SK-N-SH (cell line): ENCODE results near the gene VKORC1L1. TPM values are rescaled to one million over a fixed set of nuclear protein-coding genes. Genes with fewer than 3 reads are reported as not detected.

Experiments used
- CTCF ChIA-PET: fragments of 300-600, 350-600 bp; formaldehyde crosslinking; extraction: SDS; loops from one replicate; lab custom pipeline; 2021; lab: Yijun Ruan, JAX
- POLR2A ChIA-PET: fragments of 350-600 bp; sonication (Branson Sonifier 250); formaldehyde crosslinking; extraction: SDS; loops from one replicate; lab custom pipeline; 2020; ENCODE audit warnings: antibody characterized with exemption, inconsistent platforms; lab: Yijun Ruan, JAX
- DNase-seq: peaks from one replicate; pipeline ENCODE4 v3.0.0; 2012
- H2AFZ ChIP-seq: fragments of 200-600 bp; sonication (generic); 2 replicates; pipeline ENCODE4 v1.8.1; 2016; ENCODE audit warnings: antibody characterized with exemption, mild to moderate bottlenecking, low read depth
- H3F3A ChIP-seq: fragments of 200-600 bp; sonication (generic); replicated peaks from 2 replicates; pipeline ENCODE3; 2016; ENCODE audit warnings: antibody characterized with exemption, mild to moderate bottlenecking; ENCODE audit not compliant: insufficient read depth
- H3K27ac ChIP-seq, 2 experiments: fragments of 200-500 bp in 1 of 2; fragments of 200-600 bp in 1 of 2; sonication (Bioruptor generic) in 1 of 2; sonication (generic), shearing (Covaris generic) in 1 of 2; 2 replicates each; pipeline versions ENCODE4 v1.5.1 to v1.6.1; 2014 to 2016; ENCODE audit warnings: low read depth in 2 of 2, inconsistent platforms in 1 of 2, low read length in 1 of 2, mild to moderate bottlenecking in 1 of 2, mixed read lengths in 1 of 2
- H3K27me3 ChIP-seq: fragments of 200-600 bp; sonication (generic), shearing (Covaris generic); 2 replicates; pipeline ENCODE4 v1.6.1; 2016; ENCODE audit warnings: mixed run types; ENCODE audit not compliant: insufficient read depth
- H3K36me3 ChIP-seq, 2 experiments: fragments of 200-500 bp in 1 of 2; fragments of 200-600 bp in 1 of 2; sonication (Bioruptor generic) in 1 of 2; sonication (generic) in 1 of 2; replicated peaks in 1 of 2; 2 replicates each; pipeline versions ENCODE3 to v1.5.1; 2014 to 2016; ENCODE audit warnings: low read length in 1 of 2, mild to moderate bottlenecking in 1 of 2; ENCODE audit not compliant: insufficient read depth in 2 of 2, control insufficient read depth in 1 of 2
- H3K4me1 ChIP-seq, 2 experiments: fragments of 200-500 bp in 1 of 2; fragments of 200-600 bp in 1 of 2; sonication (Bioruptor generic) in 1 of 2; sonication (generic), shearing (Covaris generic) in 1 of 2; 2 replicates each; pipeline versions ENCODE4 v1.5.1 to v1.6.1; 2014 to 2016; ENCODE audit warnings: low read depth in 1 of 2, low read length in 1 of 2, mixed run types in 1 of 2; ENCODE audit not compliant: insufficient read depth in 2 of 2, control insufficient read depth in 1 of 2
- H3K4me2 ChIP-seq: fragments of 200-600 bp; sonication (generic), shearing (Covaris generic); 2 replicates; pipeline ENCODE4 v1.6.1; 2017; ENCODE audit warnings: mixed run types
- H3K4me3 ChIP-seq, 2 experiments: fragments of 200-500 bp in 1 of 2; fragments of 200-600 bp in 1 of 2; sonication (Bioruptor generic) in 1 of 2; sonication (generic), shearing (Covaris generic) in 1 of 2; 2 replicates each; pipeline versions ENCODE4 v1.5.1 to v1.8.1; 2014 to 2016; ENCODE audit warnings: low read depth in 2 of 2, inconsistent platforms in 1 of 2, low read length in 1 of 2, mild to moderate bottlenecking in 1 of 2, mixed read lengths in 1 of 2, moderate library complexity in 1 of 2
- H3K79me2 ChIP-seq: fragments of 200-600 bp; sonication (generic); 2 replicates; pipeline ENCODE4 v1.8.1; 2017; ENCODE audit warnings: mild to moderate bottlenecking; ENCODE audit not compliant: insufficient read depth
- H3K9ac ChIP-seq: fragments of 200-600 bp; sonication (generic); 2 replicates; pipeline ENCODE4 v1.6.1; 2017; ENCODE audit warnings: mixed run types
- H3K9me2 ChIP-seq: fragments of 200-600 bp; sonication (generic); 2 replicates; pipeline ENCODE4 v1.6.1; 2017; ENCODE audit warnings: mixed run types
- H3K9me3 ChIP-seq: fragments of 200-600 bp; sonication (generic); 2 replicates; pipeline ENCODE4 v1.6.1; 2017; ENCODE audit warnings: mixed run types, mild to moderate bottlenecking, moderate library complexity
- H4K20me1 ChIP-seq: fragments of 200-600 bp; sonication (generic); 2 replicates; pipeline ENCODE4 v1.6.1; 2017; ENCODE audit warnings: mild to moderate bottlenecking, mixed run types; ENCODE audit not compliant: insufficient read depth
- ELF1 ChIP-seq: IDR thresholded peaks from 2 replicates; pipeline ENCODE4 v1.4.0; 2012
- EP300 ChIP-seq, 2 experiments: IDR thresholded peaks; 2 replicates each; pipeline versions ENCODE4 v1.4.0 to v1.6.1; 2012; ENCODE audit warnings: borderline replicate concordance in 1 of 2, low read depth in 1 of 2, low read length in 1 of 2
- EZH2phosphoT487 ChIP-seq: fragments of 200-600 bp; sonication (generic); IDR thresholded peaks from 2 replicates; pipeline ENCODE4 v1.6.1; 2017; ENCODE audit warnings: low read depth, mixed run types, mild to moderate bottlenecking, antibody characterized with exemption, moderate library complexity, borderline replicate concordance
- FOXM1 ChIP-seq: IDR thresholded peaks from 2 replicates; pipeline ENCODE4 v1.4.0; 2012; ENCODE audit warnings: low read depth, mild to moderate bottlenecking
- JUND ChIP-seq: IDR thresholded peaks from 2 replicates; pipeline ENCODE4 v1.4.0; 2012
- MXI1 ChIP-seq: IDR thresholded peaks from 2 replicates; pipeline ENCODE4 v1.6.1; 2012; ENCODE audit warnings: mild to moderate bottlenecking, low read depth, low read length, improper control_type of control experiment
- NFIC ChIP-seq: IDR thresholded peaks from 2 replicates; pipeline ENCODE4 v1.4.0; 2012; ENCODE audit warnings: borderline replicate concordance
- NRF1 ChIP-seq: IDR thresholded peaks from 2 replicates; pipeline ENCODE4 v1.6.1; 2012; ENCODE audit warnings: low read depth, mild to moderate bottlenecking, low read length
- POLR2AphosphoS5 ChIP-seq: IDR thresholded peaks from 2 replicates; pipeline ENCODE4 v1.6.1; 2012; ENCODE audit warnings: low read depth, low read length
- RFX5 ChIP-seq: IDR thresholded peaks from 2 replicates; pipeline ENCODE4 v1.6.1; 2012; ENCODE audit warnings: mild to moderate bottlenecking, improper control_type of control experiment, low read length
- SIN3A ChIP-seq: IDR thresholded peaks from 2 replicates; pipeline ENCODE4 v1.6.1; 2012; ENCODE audit warnings: low read depth, mild to moderate bottlenecking, low read length, moderate library complexity, borderline replicate concordance
- SMC3 ChIP-seq: IDR thresholded peaks from 2 replicates; pipeline ENCODE4 v1.6.1; 2012; ENCODE audit warnings: low read depth, low read length, improper control_type of control experiment
- TEAD4 ChIP-seq: IDR thresholded peaks from 2 replicates; pipeline ENCODE4 v1.4.0; 2012; ENCODE audit warnings: mild to moderate bottlenecking, borderline replicate concordance; ENCODE audit not compliant: insufficient read depth
- WGBS: methylation state at CpG from one replicate; pipeline ENCODE4 v1.1.6; 2017; ENCODE audit warnings: low lambda C conversion rate; 5-methylcytosine and 5-hydroxymethylcytosine counted together
- polyA plus RNA-seq, 3 experiments: library from polyadenylated mRNA; depleted of rRNA; stranded (reverse); fragments of >200 nt; gene quantifications; 2 replicates each; pipeline ENCODE4 v1.2.3, GENCODE V29; 2012
- TF ChIP-seq, protein P1 (sequence below): IDR thresholded peaks from 2 replicates; pipeline ENCODE4 v1.4.0; 2012; ENCODE audit warnings: low read depth, borderline replicate concordance
- TF ChIP-seq, protein P2 (sequence below): fragments of 200-600 bp; sonication (generic); IDR thresholded peaks from 2 replicates; pipeline ENCODE4 v1.6.1; 2017; ENCODE audit warnings: antibody characterized with exemption, mild to moderate bottlenecking, moderate library complexity
- TF ChIP-seq, protein P3 (sequence below): IDR thresholded peaks from 2 replicates; pipeline ENCODE4 v1.4.0; 2012; ENCODE audit warnings: low read depth, borderline replicate concordance
- TF ChIP-seq, protein P4 (sequence below): IDR thresholded peaks from 2 replicates; pipeline ENCODE4 v1.4.0; 2012; ENCODE audit warnings: low read depth
- TF ChIP-seq, protein P5 (sequence below): fragments of 150-350 bp; IDR thresholded peaks from 2 replicates; pipeline ENCODE4 v1.6.1; 2016; ENCODE audit warnings: mild to moderate bottlenecking, low read depth, low read length

Gene VKORC1L1
- polyA plus RNA-seq, 1 of the 3 experiments (the other 2 are of a cell fraction) = 14.7 TPM

DNA sequence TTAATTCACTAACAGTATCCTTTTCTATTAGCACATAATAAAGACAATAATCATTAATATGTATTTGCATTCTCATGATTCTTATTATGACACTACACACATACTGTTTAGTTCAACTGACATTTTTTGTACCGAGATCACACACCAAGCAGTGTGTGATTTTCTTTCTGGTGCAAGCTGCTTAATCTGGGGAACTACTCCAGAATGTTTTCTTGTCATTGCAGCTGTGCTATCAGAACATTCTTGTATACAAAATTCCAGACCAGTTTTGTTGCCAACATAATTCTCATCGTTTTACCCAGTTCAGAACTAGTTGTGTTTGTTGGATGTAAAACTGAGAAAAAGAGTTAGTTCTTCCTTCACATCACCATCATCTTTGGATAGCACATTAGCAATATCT is 37.4 kb downstream of the VKORC1L1 start:
- ChIA-PET CTCF (interaction anchor here (1.3 kb wide), 1 partner anchor 13 kb away, joined by 4 read pairs; no protein-coding TSS in a partner anchor), POLR2A (no interaction called here)
- Histone ChIP-seq H3K27me3 (no peaks in the 10 kb centered on the region), H3K27ac (no peak overlapping the region), H4K20me1 (peaks cover 6% of the 10 kb centered on the region; the same call in 1 of the 2 replicates), H3K4me2 (no peak overlapping the region), H3K36me3 (peaks cover 0 to 5% of the 10 kb centered on the region in 2 experiments), H3K4me3 (no peak overlapping the region), H3K4me1 (no peaks in the 10 kb centered on the region), H3K9me2 (no peaks in the 10 kb centered on the region), H3K9ac (no peak overlapping the region), H3K79me2 (peaks cover 72% of the 10 kb centered on the region; the same call in 1 of the 2 replicates), H2AFZ (no peak overlapping the region), H3K9me3 (no peaks in the 10 kb centered on the region), H3F3A (peaks cover 1% of the 10 kb centered on the region)
- DNase-seq = no peak
- 48% methylated on average over 2 of the region's 2 CpGs for WGBS
- TF ChIP-seq, protein P1, sequence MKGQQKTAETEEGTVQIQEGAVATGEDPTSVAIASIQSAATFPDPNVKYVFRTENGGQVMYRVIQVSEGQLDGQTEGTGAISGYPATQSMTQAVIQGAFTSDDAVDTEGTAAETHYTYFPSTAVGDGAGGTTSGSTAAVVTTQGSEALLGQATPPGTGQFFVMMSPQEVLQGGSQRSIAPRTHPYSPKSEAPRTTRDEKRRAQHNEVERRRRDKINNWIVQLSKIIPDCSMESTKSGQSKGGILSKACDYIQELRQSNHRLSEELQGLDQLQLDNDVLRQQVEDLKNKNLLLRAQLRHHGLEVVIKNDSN = no peak
- TF ChIP-seq TEAD4 (no peak), SIN3A (no peak), ELF1 (no peak), EZH2phosphoT487 (no peak), POLR2AphosphoS5 (no peak), FOXM1 (no peak), SMC3 (no peak), MXI1 (no peak), RFX5 (no peak)
- TF ChIP-seq, protein P2, sequence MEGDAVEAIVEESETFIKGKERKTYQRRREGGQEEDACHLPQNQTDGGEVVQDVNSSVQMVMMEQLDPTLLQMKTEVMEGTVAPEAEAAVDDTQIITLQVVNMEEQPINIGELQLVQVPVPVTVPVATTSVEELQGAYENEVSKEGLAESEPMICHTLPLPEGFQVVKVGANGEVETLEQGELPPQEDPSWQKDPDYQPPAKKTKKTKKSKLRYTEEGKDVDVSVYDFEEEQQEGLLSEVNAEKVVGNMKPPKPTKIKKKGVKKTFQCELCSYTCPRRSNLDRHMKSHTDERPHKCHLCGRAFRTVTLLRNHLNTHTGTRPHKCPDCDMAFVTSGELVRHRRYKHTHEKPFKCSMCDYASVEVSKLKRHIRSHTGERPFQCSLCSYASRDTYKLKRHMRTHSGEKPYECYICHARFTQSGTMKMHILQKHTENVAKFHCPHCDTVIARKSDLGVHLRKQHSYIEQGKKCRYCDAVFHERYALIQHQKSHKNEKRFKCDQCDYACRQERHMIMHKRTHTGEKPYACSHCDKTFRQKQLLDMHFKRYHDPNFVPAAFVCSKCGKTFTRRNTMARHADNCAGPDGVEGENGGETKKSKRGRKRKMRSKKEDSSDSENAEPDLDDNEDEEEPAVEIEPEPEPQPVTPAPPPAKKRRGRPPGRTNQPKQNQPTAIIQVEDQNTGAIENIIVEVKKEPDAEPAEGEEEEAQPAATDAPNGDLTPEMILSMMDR = no peak
- TF ChIP-seq, protein P3, sequence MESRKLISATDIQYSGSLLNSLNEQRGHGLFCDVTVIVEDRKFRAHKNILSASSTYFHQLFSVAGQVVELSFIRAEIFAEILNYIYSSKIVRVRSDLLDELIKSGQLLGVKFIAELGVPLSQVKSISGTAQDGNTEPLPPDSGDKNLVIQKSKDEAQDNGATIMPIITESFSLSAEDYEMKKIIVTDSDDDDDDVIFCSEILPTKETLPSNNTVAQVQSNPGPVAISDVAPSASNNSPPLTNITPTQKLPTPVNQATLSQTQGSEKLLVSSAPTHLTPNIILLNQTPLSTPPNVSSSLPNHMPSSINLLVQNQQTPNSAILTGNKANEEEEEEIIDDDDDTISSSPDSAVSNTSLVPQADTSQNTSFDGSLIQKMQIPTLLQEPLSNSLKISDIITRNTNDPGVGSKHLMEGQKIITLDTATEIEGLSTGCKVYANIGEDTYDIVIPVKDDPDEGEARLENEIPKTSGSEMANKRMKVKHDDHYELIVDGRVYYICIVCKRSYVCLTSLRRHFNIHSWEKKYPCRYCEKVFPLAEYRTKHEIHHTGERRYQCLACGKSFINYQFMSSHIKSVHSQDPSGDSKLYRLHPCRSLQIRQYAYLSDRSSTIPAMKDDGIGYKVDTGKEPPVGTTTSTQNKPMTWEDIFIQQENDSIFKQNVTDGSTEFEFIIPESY = no peak
- TF ChIP-seq, protein P4, sequence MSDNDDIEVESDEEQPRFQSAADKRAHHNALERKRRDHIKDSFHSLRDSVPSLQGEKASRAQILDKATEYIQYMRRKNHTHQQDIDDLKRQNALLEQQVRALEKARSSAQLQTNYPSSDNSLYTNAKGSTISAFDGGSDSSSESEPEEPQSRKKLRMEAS = no peak

DNA sequence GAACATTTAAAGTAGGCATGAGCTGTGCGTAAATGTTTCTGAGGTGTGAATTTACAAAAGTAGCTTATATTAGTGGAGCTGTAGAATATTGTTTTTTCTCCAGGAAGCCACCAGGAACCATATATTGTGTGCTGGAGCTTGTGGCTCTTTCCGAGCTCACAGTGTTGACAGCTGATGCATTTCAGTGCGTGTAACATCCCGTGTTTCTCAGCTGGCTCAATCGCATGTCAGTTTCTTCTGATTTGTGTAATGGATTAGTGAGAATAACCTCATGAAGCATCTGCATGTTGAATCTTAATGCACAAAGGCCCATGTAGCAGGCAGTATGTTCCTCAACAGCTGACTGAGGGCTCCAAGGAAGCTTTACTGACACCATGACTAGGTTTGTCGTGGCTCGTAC is 39.4 kb downstream of the VKORC1L1 start:
- peaks cover 5% of the 10 kb centered on the region for H3F3A ChIP-seq
- H3K4me2 ChIP-seq = no peak overlapping the region
- CTCF ChIA-PET = no interaction called here
- WGBS = 96% methylated on average over 7 of the region's 7 CpGs
- no peak overlapping the region for H3K27ac ChIP-seq
- H3K4me3 ChIP-seq = no peak overlapping the region
- H3K36me3 ChIP-seq = no peaks in the 10 kb centered on the region
- no peak overlapping the region for H2AFZ ChIP-seq
- POLR2A ChIA-PET = no interaction called here
- peaks cover 69% of the 10 kb centered on the region; the same call in 1 of the 2 replicates for H3K79me2 ChIP-seq
- DNase-seq = no peak
- H3K9me2 ChIP-seq = no peaks in the 10 kb centered on the region
- H3K9ac ChIP-seq = no peak overlapping the region
- H3K4me1 ChIP-seq = no peaks in the 10 kb centered on the region
- no peaks in the 10 kb centered on the region for H3K9me3 ChIP-seq
- peaks cover 6% of the 10 kb centered on the region; the same call in 1 of the 2 replicates for H4K20me1 ChIP-seq
- no peak for TF ChIP-seq EP300 (IDR thresholded peaks at IDR 0.05; ENCODE audit: borderline replicate concordance in 1 of 2, low read depth in 1 of 2, low read length in 1 of 2)
- no peak for TF ChIP-seq NFIC
- TF ChIP-seq, protein P5, sequence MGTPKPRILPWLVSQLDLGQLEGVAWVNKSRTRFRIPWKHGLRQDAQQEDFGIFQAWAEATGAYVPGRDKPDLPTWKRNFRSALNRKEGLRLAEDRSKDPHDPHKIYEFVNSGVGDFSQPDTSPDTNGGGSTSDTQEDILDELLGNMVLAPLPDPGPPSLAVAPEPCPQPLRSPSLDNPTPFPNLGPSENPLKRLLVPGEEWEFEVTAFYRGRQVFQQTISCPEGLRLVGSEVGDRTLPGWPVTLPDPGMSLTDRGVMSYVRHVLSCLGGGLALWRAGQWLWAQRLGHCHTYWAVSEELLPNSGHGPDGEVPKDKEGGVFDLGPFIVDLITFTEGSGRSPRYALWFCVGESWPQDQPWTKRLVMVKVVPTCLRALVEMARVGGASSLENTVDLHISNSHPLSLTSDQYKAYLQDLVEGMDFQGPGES = no peak
- TF ChIP-seq JUND = no peak
- no peak for TF ChIP-seq NRF1
- TF ChIP-seq, protein P3 = no peak
- no peak for TF ChIP-seq SIN3A
- TF ChIP-seq MXI1 = no peak
- H3K27me3 ChIP-seq = no peaks in the 10 kb centered on the region
